ENCODE data around the gene LIN52.

The LIN52 gene

DNA sequence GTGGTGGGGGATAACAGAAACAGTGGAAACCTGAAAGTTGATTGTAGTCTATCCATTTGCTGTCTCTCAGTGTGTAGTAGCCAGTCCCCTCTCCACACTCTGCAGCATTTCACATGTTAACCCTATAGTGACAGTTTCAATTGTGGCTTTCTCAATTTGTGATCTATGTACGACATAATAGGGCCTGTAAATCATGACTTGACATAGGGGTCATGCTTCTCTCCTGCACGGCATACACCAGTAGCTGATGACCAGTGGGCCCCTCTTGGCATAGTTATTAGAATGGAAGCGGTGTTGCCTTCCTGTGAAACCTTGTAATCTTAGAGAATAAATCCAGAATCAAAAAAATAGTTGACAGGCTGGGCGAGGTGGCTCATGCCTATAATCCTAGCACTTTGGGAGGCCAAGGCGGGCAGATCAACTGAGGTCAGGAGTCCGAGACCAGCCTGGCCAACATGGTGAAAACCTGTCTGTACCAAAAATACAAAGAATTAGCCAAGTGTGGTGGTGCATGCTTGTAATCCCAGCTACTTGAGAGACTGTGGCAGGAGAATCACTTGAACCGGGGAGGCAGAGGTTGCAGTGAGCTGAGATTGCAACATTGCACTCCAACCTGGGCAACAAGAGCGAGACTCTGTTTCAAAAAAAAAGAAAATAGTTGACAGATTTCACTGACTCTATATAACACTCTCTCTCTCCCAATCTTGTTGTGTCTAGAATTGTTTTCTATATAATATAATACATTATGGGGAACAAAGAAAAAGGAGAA lies 109.9 kb downstream of the LIN52 start:
- DNase-seq: no peak

DNA sequence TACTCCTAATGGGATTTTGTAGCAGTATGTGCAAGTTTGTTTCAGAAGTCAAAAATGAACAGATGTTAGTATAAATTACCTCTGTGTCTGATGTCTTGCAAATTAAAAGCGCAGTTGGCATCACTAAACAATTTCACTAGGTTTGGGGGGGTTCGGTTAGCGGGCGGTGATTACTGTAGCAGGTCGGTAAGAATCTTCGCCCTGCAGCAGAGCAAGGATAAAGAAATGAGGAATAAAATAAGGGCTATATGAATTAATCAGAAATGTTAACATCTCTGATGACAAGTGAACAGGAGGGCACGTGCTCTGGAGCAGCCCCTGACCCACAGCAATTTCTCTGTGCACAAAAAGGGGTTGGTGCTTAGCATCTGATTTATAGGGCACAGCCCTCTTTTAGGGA lies 110.9 kb downstream of the LIN52 start:
- DNase-seq: no peak

DNA sequence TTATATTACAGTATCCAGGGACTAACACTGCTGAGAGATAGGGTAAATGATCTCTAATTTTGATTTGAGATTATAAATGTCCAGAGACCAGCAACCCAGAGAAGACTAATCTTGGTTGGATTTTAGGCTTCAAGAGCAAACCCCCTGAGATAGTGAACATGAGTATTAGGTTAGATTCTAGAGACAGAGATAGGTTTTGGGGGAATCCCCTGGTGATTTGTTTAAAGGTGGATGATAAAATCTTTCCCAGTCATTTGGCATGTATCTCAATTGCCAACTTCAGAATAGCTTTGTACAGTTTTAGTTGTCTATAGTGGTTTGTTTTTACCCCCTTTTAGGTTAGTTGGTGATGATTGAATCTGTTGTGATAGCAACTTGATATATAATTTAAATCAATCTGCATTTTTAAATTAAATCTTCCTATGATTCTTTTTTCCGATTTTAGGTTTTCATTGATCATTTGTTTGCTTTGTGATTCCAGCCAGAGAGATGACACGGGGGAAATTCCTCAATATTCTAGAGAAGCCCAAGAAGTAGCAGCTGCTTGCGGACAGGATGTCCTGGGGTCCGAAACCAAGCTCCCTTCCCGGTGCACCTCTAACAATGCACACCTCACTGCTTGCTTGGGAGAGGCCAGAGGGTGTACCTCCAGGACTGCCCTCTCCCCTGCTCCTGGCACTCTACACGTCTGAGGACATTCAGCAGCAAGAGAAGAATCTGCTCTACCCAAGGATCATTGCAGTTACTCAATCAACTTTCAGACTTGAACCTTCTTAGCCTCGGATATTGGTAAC lies 113.9 kb downstream of the LIN52 start:
- no peak for DNase-seq

DNA sequence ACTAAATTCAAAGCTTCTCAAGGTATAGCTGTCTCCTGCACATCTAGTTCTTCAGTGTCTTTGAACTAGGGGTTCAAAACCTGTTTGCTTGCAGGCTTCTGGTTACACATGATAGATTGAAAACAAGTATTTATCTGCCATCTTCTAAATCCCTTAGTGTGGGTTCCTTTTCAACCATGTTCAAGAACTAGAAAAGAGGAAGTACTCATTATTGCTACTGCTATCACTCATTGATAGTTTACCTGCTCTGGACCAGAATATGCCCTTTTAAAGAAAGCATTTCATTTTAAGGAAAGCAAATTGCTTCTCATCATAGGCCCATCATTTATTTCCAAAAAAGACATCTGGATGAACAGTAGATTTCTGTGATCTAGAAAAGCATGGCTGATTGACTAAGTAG lies 117.4 kb downstream of the LIN52 start:
- DNase-seq: no peak

DNA sequence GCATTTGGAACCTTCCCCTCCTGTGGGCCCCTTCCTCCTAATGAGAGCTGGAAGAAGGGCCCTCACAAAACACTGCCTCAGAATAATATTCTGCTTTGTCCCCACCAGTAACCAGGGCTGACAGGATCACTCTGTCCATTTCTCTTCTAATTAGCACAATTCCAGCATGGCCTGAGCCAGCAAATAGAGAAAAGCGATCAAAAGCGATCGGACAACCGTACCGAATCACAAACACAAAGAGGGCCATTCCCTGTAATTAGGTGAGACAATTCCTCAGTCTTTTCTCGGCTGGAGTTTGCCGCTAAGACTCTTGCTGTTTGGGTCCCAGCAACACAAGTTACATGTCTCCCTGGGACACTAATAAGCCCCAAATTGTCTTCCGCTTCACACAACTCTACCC lies 118.9 kb downstream of the LIN52 start:
- peak in 1 of 14 donors; percentile 4 for DNase-seq

DNA sequence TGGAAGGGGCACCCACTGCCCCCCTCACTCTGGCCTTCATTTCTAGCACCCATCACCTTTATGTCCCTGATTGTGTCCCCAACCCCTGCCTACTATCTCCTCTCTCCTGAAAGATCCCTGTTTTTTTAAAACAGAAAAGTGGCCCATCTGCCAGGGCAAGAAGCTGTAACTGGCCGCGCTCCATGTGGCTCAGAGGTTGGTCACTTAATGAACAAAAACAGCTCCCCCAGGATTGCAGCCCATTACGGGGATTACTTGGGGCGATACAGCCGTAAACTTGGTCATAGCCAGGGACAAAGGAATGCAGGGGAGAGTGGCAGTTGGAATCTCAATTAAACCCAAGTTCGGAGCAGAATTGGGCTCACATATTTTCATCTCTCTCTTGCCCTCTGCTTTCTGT lies 119.7 kb downstream of the LIN52 start:
- DNase-seq: no peak

DNA sequence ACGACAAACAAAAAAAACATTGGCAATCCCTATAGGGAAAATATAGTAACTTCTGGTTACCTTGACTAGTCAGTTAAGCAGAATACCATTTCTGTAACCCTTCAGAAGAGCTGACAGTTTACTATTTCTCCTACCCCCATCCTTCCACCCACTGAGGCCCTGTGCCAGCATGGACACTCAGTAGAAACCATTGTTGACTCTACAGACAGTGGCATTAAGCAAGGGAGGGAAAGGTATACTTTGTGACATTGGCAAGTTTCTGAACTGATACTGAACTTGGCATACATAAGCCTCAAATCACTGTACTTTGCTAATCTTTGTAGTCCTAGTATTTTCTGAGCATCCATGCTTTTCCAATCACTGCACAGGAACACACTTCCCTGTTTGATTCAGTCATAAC lies 121.1 kb downstream of the LIN52 start:
- DNase-seq: no peak

DNA sequence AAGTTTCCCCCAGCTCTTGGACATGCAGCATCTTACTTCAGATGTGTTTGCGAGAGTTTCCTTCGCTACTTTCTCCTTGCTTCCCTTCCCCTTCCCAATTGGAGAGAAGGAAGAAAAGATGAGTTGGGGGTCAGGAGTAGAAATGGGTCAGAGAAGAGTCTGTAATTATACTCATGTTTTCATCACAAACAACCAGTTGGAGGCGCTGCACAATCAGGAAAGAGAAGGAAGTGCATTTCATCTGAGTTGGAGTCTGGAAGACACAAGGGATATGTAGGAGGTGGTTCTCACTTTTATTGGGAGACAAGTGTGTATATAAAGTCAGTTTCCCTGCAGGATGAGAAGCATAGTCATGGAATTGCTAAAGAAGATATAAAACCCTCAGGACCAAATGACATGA lies 123.2 kb downstream of the LIN52 start:
- DNase-seq: no peak

DNA sequence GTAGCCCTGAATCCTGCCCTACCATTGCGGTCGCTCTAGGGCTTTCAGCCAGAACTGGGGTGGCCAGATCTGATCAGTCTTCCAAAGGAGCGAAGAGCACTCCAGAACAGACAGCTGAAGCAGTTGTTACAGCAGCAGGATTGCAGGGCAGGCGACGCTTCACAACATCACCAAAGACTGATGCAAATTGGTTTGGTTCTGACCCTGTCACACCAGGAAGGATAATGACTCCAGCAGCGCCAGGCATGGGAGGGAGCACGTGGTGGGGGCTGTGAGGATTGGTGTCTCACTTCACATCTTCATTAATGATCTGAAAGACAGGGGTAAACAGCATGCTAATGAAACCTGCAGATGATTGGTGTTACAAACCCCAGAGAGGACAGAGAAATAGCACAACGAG lies 123.9 kb downstream of the LIN52 start:
- no peak for DNase-seq

DNA sequence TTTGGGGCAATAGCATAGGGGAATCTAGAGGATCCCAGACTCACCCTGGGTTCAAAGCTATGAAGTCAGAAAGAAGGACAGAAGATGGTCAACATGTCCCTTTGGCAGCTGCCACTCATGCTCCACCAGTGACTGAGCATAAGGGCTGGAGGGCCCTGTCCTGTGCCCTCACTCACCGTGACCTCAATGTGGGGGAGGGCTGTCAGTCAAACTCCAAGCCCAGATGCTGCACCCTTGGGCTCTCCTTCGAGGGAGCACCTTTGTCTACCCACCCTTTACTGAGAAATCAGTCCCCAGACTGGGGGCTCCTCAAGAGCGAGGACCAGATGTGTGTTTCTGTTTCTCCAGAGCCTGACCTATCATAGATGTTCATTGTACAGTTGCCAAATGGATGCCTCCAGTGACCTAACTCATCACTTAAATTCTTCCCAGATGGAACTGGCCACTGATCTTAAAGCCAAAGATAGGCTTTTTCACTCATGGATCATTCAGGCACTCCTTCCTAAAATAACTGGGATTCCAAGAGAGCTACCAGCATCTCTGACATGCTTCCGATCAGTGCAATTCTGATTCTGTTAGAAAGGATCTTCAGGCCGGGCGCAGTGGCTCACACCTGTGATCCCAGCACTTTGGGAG lies 127.3 kb downstream of the LIN52 start:
- no peak for DNase-seq

DNA sequence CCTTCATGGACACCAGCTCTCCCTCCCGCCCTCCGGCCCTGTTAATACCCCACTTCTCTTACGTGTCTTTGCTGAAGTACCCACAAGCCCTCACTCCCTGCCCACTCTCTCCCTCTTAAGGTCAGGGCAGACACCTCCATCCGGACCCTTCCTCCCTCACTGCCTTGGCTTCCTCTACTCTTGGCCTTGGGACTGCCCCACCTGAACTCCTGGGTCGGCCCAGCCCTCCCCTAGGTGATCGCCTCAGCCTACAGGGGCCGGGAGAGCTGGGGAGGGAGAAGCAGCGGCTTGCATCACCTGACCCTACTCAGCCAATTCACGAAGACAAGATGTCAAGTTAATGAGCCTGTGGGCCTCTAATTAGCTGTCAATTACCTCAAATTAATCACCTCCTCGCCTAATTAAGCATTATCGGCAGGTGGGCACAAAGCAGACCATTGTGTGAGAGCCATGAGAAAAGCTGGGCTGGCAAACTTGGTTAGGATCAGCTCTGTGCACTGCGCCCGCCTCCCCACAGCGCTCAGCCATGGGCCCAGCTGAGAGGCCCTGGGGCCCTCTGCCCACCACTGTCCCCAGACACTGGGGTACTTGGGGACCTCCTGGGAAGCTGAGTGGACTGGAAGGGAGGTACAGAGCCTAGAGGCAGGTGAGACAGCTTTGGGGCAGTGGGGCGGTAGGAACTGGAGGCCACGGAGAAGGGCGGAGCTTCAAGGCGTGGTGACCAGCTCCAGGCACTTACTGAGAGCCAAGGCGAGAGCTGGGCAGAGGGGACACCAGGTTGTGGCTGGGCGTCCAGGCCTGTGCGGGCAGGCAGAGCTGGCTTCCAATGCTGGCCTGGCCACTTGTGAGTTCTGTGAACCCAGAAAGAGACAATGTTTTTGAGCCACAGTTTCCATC lies 129.4 kb downstream of the LIN52 start:
- no peak for DNase-seq

DNA sequence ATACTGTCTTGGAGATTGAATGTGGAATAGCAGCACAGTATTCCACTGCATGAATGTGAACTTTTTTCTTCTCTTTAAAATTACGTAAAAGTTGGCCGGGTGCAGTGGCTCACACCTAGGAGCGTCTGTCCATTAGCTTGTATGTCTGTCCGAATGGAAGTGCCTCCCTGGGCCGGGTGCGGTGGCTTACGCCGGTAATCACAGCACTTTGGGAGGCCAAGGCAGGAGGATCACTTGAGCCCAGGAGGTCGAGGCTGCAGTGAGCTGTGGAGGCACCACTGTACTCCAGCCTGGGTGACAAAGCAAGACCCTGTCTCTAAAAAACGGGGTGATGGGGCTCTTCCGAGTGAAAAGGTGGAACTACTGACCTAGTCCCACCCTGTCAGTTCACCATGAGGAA lies 131.9 kb downstream of the LIN52 start:
- DNase-seq: no peak

DNA sequence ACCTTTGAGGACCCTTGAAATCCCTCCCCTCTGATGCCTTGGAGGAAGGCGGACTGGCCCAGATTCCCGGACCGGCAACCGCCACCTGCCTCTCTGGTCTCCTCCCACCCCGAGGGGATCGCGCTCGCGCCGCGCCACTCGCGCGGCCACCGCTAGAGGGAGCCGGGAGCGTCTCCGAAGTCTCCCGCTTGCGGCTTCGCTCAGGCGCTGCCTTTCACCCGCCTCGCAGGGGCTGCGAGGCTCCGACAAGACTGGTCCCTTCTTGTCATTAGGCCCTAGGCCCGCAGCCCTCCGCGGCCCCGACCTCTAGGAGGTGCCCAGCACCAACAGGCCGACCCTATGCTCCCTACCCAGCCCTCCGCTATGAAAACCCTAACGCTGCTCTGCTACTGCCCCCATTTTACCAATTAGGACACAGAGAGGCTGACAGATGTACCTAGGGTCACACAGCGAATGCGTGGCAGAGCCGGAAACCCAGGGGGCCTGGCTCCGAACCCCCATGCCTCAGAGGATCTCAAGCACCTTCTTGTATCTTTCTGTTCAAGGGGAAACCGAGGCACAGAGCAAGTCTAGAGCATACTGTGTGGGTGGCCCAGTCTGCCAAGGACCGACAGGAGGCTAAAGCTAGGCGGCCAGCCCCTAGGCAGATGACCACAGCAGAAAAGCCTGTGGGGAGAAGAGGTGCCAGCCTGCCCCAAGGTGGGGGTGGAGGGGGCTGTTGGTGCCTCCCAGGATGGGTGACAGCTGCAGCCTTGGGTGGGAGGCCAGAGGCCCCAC lies 133.1 kb downstream of the LIN52 start:
- DNase-seq: peak in 8 of 14 donors; percentile 3 to 48 (median 14)

DNA sequence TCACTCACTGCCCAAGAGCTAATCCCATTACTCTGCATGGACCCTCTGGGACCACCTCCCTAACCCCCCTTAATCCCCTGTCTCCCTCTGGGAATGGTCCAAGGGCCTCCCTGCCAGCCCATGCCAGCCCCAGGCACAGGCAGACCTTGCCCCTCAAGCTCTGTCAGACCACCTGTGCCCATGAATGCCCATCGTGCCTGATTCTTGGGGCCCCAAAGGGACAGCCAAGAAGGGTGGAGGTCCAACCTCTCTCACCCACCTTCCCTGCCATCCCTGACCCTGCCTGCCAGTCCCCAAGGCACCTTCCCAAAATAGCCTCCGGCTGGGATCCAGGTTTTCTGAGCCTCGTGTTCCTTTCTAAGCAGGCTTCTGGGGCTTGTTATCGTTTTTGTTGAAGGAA lies 133.7 kb downstream of the LIN52 start:
- no peak for DNase-seq

DNA sequence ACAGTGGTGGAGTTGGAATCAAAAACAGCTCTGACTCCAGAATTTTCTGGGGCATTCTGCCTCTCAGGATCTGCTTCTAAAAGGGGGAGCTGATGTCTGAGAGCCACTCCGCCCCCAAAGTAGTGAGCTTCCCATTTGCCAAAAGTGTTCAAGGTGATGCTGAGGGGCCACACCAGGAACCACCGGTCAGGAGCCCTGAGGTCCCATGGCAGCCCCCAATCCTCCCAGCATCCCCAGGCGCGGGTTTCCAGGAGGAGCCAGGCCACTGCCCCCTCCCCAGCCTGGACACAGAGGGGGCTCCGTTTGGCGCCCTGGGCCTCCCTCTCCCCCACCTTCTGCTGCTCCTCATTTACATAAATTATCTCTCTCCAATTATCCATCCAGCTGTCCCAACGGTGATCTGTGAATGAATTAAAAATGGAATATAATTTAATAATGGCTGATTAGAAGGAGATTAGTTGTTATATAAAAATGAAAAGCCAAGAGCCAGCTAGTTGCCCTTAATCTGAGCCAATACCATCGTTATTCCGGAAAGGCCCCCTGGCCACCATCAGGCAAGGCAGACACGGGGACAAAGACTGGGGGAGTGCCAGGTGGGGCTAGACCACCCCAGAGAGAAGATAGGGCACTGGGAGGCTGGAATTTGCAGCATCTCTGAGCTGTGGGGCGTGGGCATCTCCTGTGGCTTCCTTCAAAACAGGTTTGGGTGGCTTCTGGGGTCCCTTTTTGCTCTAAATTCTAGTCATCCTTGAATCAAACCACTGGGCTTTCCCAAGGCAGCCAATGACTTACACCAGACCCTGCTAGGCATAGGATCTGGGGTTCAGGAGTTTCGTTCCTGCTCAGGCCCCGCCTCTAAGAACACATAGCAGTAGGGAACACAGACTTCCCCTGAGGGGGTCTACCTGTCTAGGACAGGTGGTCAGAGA lies 134.8 kb downstream of the LIN52 start:
- no peak for DNase-seq

DNA sequence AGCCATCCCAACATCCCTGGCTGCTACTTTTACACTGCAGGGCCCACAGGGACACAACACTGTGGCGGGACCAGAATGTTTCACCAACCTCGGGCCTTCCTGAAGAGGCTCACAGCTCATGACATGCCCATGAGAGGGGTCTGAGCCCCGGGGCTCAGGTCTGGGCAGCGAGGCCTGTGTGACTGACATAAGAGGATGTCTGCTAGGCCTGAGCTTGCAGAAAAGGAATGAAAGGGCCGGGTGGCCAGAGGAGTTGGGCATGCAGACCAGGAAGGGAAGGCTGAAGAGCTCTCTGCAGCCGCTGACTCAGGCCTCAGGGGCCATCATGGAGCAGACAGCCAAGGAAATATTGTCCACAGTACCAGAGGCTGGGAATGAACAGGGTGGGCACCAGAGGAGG lies 136.2 kb downstream of the LIN52 start:
- DNase-seq: no peak

DNA sequence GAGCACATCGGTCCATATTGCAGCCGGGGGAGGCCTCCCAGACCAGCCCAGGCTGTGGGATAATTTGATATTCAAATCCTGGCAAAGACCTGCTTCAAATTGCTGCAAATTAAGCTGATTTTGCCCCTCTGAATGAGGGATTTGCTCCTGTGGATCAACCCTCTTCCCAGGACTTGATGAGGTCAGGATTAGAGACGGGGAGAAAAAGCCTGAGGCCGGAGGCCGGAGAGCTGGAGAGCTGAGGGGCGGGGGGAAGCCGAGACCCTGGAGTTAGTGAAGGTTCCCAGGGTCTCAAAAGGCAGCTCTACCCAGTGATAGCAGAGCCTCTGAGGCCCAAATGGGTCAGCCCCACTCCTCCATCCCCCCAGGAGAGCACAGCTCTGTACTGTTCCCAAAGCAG lies 137.0 kb downstream of the LIN52 start:
- DNase-seq: no peak

DNA sequence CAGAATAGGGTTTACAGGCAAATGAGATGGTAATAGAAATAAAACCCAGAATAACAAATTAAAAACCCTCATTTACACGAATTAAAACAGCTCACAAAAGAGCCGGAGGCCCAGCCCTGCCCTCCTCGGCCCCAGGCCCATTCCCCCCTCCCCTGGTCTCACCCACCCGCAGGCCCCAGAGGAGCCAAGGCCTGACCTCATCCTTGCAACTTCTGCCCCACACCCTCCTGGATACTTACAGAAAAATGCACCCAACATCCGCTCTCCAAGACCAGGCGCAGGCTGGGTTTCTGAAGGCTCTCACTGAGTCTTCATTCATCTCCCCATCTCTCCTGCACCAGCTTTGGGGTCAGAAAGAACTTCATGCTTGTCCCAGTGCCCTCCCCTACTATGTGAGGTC lies 138.3 kb downstream of the LIN52 start:
- no peak for DNase-seq

DNA sequence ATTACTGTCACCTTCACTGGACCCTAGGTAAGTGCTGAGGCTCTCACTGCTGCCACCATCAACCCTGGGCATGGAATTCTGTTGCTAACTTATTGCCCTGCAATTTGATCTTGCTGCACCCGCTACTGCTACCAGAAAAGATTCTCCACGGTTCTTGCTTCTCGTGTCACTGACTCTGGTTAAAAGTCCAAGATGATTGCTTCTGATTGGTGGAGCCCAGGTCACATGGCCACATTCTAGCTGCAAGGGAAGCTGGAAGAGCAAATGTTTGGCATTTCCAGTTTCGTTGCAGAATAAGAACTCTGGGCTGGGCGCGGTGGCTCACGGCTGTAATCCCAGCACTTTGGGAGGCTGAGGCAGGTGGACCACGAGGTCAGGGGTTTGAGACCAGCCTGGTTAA lies 147.0 kb downstream of the LIN52 start:
- no peak for DNase-seq

DNA sequence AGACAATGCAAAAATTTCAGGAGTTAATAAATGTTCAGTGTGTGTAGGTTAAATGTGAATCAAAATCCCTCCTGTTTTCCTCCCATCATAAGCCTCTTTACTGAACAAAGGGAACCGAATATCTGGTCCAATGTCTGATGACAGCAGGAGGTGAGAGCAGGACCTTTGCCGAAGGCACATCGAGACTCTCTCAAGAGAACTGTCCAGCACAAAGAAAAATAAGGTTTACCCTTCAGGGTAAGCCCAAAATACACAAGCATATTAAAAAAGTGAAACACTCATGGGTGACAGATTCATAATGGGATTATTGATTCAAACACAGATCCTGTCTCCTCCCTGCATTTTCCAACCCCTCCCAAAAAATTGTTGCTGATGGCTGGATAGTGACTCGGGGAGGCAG lies 150.3 kb downstream of the LIN52 start:
- no peak for DNase-seq

DNA sequence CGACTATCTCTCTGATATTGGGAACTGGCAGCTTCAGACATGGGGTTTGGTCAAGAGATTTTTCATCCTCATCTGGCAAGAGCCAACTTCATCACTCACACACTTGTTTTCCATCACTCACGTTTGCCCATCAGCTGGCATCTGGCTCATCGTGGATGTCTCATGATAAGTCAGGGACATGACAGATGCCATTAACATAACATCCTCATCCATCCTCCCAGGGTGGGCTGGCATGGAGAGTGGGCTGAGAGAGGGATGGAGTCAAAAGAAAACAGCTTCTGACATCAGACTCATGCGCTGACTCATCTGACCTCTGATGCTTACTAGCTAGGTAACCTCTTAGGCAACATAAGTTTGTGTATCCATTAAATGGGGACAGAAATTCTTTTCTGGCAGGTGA lies 152.7 kb downstream of the LIN52 start:
- no peak for DNase-seq

All from C1 segment of cervical spinal cord (tissue), 14 donors.